Activated CD8-positive, alpha-beta memory T cell treated with anti-CD3 and anti-CD28 coated beads for 24 hours (primary cell): ENCODE results near the gene IRS1.

Experiments
- DNase-seq: peaks from one replicate; pipeline ENCODE4 v3.0.0-alpha.2; 2020

IRS1 gene

GRCh38 chr2:226683944-226684562, 115.6 kb downstream of the IRS1 start:
- DNase-seq: no peak

GRCh38 chr2:226683196-226683595, 116.4 kb downstream of the IRS1 start:
- no peak for DNase-seq
